Skin of body (tissue), 2 donors: ENCODE results near the gene KRT6A. TPM values are rescaled to one million over a fixed set of nuclear protein-coding genes. Genes with fewer than 3 reads are reported as not detected.
"Not testable (repeated sequence)": the region's sequence is repeated elsewhere in the genome, so short reads cannot be mapped to it uniquely, and the experiment has no call there.

Experiments used
- DNase-seq: peaks from one replicate; lab custom pipeline; 2025; lab: John Stamatoyannopoulos, UW
- total RNA-seq: library from RNA; depleted of rRNA; stranded (reverse); fragments of >200 nt; gene quantifications from one replicate; pipeline ENCODE4 v1.2.3, GENCODE V29; 2014

KRT6A gene
- total RNA-seq, 1 donor from 2014 or later, result 333 TPM

- DNase-seq, result no peak
Measured at GRCh38 chr12:52464897-52465296, 28.2 kb downstream of the KRT6A start.

GRCh38 chr12:52461693-52462092 lies 31.4 kb downstream of the KRT6A start:
- DNase-seq, result no peak

GRCh38 chr12:52458861-52459260 lies 34.2 kb downstream of the KRT6A start:
- no peak for DNase-seq

GRCh38 chr12:52455821-52456220 lies 37.2 kb downstream of the KRT6A start:
- no peak for DNase-seq

- DNase-seq, result no peak
Measured at GRCh38 chr12:52454411-52455201, 38.5 kb downstream of the KRT6A start.

GRCh38 chr12:52452101-52452500 lies 41.0 kb downstream of the KRT6A start, which contains the start of gene KRT6B:
KRT6B (minus strand) TSS chr12:52452146; CDS start chr12:52452078, 68 bp downstream.
- no peak for DNase-seq

- no peak for DNase-seq
Measured at GRCh38 chr12:52448228-52448627, 44.8 kb downstream of the KRT6A start.

- DNase-seq, result not testable (repeated sequence)
Measured at GRCh38 chr12:52447196-52447595, 45.9 kb downstream of the KRT6A start.

GRCh38 chr12:52446367-52447045 lies 46.6 kb downstream of the KRT6A start:
- no peak for DNase-seq

- no peak for DNase-seq
Measured at GRCh38 chr12:52445876-52446275, 47.2 kb downstream of the KRT6A start.

GRCh38 chr12:52444647-52445595 lies 48.1 kb downstream of the KRT6A start:
- DNase-seq, result no peak

GRCh38 chr12:52443966-52444365 lies 49.1 kb downstream of the KRT6A start:
- no peak for DNase-seq

- DNase-seq, result no peak
Measured at GRCh38 chr12:52442600-52443061, 50.4 kb downstream of the KRT6A start.

- DNase-seq, result no peak
Measured at GRCh38 chr12:52441320-52441911, 51.6 kb downstream of the KRT6A start.

- no peak for DNase-seq
Measured at GRCh38 chr12:52440821-52441319, 52.2 kb downstream of the KRT6A start.

GRCh38 chr12:52439845-52440244 lies 53.2 kb downstream of the KRT6A start:
- DNase-seq, result no peak

GRCh38 chr12:52439420-52439819 lies 53.6 kb downstream of the KRT6A start:
- DNase-seq, result no peak

GRCh38 chr12:52438305-52439301 lies 54.5 kb downstream of the KRT6A start:
- no peak for DNase-seq

GRCh38 chr12:52437508-52437907 lies 55.5 kb downstream of the KRT6A start:
- DNase-seq, result no peak
